ENCODE data around the gene SLC2A8.
A peak's percentile ranks its signal among the peaks of the same experiment; 100 is the strongest.

- no peak for TF ChIP-seq POLR2A (IDR thresholded peaks at IDR 0.05)
- TF ChIP-seq, protein P1, sequence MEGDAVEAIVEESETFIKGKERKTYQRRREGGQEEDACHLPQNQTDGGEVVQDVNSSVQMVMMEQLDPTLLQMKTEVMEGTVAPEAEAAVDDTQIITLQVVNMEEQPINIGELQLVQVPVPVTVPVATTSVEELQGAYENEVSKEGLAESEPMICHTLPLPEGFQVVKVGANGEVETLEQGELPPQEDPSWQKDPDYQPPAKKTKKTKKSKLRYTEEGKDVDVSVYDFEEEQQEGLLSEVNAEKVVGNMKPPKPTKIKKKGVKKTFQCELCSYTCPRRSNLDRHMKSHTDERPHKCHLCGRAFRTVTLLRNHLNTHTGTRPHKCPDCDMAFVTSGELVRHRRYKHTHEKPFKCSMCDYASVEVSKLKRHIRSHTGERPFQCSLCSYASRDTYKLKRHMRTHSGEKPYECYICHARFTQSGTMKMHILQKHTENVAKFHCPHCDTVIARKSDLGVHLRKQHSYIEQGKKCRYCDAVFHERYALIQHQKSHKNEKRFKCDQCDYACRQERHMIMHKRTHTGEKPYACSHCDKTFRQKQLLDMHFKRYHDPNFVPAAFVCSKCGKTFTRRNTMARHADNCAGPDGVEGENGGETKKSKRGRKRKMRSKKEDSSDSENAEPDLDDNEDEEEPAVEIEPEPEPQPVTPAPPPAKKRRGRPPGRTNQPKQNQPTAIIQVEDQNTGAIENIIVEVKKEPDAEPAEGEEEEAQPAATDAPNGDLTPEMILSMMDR (IDR thresholded peaks at IDR 0.05) = peak in 3 of 5 experiments; percentile 7 to 27 (median 14)
Observed at GRCh38 chr9:127418037-127418471, 21.1 kb downstream of the SLC2A8 start.
